H1 (cell line): Measurements from ENCODE around the gene LRRC8D. TPM values are rescaled to one million over a fixed set of nuclear protein-coding genes. Genes with fewer than 3 reads are reported as not detected.
"Not testable (repeated sequence)": the region's sequence is repeated elsewhere in the genome, so short reads cannot be mapped to it uniquely, and the experiment has no call there.

Experiments used
- CTCF ChIA-PET: fragments of 300-600 bp; sonication (Branson Sonifier 250); formaldehyde crosslinking; loops from one replicate; lab custom pipeline; 2021; ENCODE audit not compliant: partially characterized antibody; lab: Charles Lee
- POLR2A ChIA-PET: fragments of 300-600 bp; sonication (Branson Sonifier 250); formaldehyde crosslinking; loops from one replicate; lab custom pipeline; 2021; ENCODE audit warnings: inconsistent platforms; ENCODE audit not compliant: partially characterized antibody; lab: Charles Lee
- DNase-seq, 2 experiments: peaks; one replicate each; pipeline versions ENCODE4 v3.0.0 to v3.0.0-alpha.2; 2010 to 2022; ENCODE audit warnings: low spot score in 2 of 2, low read depth in 1 of 2, mixed read lengths in 1 of 2
- FAIRE-seq: peaks from 2 replicates; lab custom pipeline; 2011; peaks lifted over from hg19 to GRCh38; lab: Jason Lieb, UNC
- H2AFZ ChIP-seq: 2 replicates; pipeline ENCODE4 v1.8.1; 2012; ENCODE audit warnings: low read length, inconsistent platforms
- H2AK5ac ChIP-seq: 2 replicates; pipeline ENCODE4 v1.6.1; 2013; ENCODE audit warnings: low read depth, low read length
- H2BK120ac ChIP-seq: replicated peaks from 2 replicates; pipeline ENCODE3; 2013; ENCODE audit warnings: low read depth, low read length, inconsistent platforms
- H2BK12ac ChIP-seq: 2 replicates; pipeline ENCODE4 v1.6.1; 2013; ENCODE audit warnings: low read depth, low read length
- H2BK15ac ChIP-seq: 2 replicates; pipeline ENCODE4 v1.6.1; 2013; ENCODE audit warnings: low read length
- H2BK20ac ChIP-seq: 2 replicates; pipeline ENCODE4 v1.6.1; 2013; ENCODE audit warnings: low read length
- H2BK5ac ChIP-seq: 2 replicates; pipeline ENCODE4 v1.6.1; 2013; ENCODE audit warnings: low read depth, low read length
- H3K14ac ChIP-seq: 2 replicates; pipeline ENCODE4 v1.6.1; 2013; ENCODE audit warnings: inconsistent platforms; ENCODE audit not compliant: insufficient read length
- H3K18ac ChIP-seq: 2 replicates; pipeline ENCODE4 v1.6.1; 2013; ENCODE audit warnings: low read length; ENCODE audit errors: extremely low read depth
- H3K23ac ChIP-seq: 2 replicates; pipeline ENCODE4 v1.6.1; 2013; ENCODE audit warnings: inconsistent platforms; ENCODE audit not compliant: insufficient read length
- H3K23me2 ChIP-seq: 2 replicates; pipeline ENCODE4 v1.6.1; 2013; ENCODE audit warnings: low read depth, low read length
- H3K27ac ChIP-seq: 2 replicates; pipeline ENCODE4 v1.6.1; 2011; ENCODE audit warnings: low read depth, low read length, inconsistent platforms
- H3K27me3 ChIP-seq, 4 experiments: replicated peaks in 1 of 4; 1 replicate in 1 of 4; 2 replicates in 3 of 4; pipeline versions ENCODE4 v1.6.1 to v1.8.1; 2011 to 2013; ENCODE audit warnings: low read length in 3 of 4, mild to moderate bottlenecking in 3 of 4, inconsistent platforms in 2 of 4, mixed read lengths in 2 of 4, moderate library complexity in 1 of 4; ENCODE audit not compliant: control insufficient read depth in 3 of 4, insufficient read depth in 3 of 4; ENCODE audit errors: extremely low read depth in 1 of 4
- H3K36me3 ChIP-seq, 4 experiments: 2 replicates each; pipeline versions ENCODE4 v1.6.1 to v1.8.1; 2011 to 2013; ENCODE audit warnings: mild to moderate bottlenecking in 4 of 4, low read length in 3 of 4, moderate library complexity in 2 of 4, control low read depth in 1 of 4, inconsistent platforms in 1 of 4; ENCODE audit not compliant: insufficient read depth in 4 of 4, control insufficient read depth in 2 of 4
- H3K4ac ChIP-seq: replicated peaks from 2 replicates; pipeline ENCODE3; 2013; ENCODE audit warnings: low read length, low read depth, mixed read lengths, inconsistent platforms; ENCODE audit not compliant: insufficient read length
- H3K4me1 ChIP-seq, 4 experiments: replicated peaks in 1 of 4; 1 replicate in 1 of 4; 2 replicates in 3 of 4; pipeline versions ENCODE4 v1.6.1 to v1.8.1; 2011 to 2013; ENCODE audit warnings: low read length in 3 of 4, inconsistent platforms in 2 of 4, mixed read lengths in 1 of 4; ENCODE audit not compliant: insufficient read depth in 4 of 4, control insufficient read depth in 3 of 4
- H3K4me2 ChIP-seq, 2 experiments: 2 replicates each; pipeline versions ENCODE4 v1.6.1 to v1.8.1; 2011 to 2013; ENCODE audit warnings: low read depth in 2 of 2, low read length in 2 of 2, control low read depth in 1 of 2, inconsistent platforms in 1 of 2, mild to moderate bottlenecking in 1 of 2; ENCODE audit not compliant: insufficient read depth in 1 of 2
- H3K4me3 ChIP-seq, 4 experiments: fragments of 200-600, 300-600 bp in 1 of 4; sonication (generic), shearing (Covaris generic), sonication (Bioruptor Twin) in 1 of 4; 2 replicates each; pipeline versions ENCODE4 v1.5.1 to v1.8.1; 2011 to 2016; ENCODE audit warnings: low read length in 4 of 4, low read depth in 3 of 4, control low read depth in 2 of 4, inconsistent platforms in 2 of 4, mild to moderate bottlenecking in 2 of 4, mixed read lengths in 1 of 4, moderate library complexity in 1 of 4; ENCODE audit not compliant: insufficient read depth in 2 of 4; ENCODE audit errors: extremely low read depth in 1 of 4
- H3K56ac ChIP-seq: replicated peaks from 2 replicates; pipeline ENCODE3; 2013; ENCODE audit warnings: low read depth, mild to moderate bottlenecking, mixed read lengths, low read length, inconsistent platforms; ENCODE audit not compliant: insufficient read length
- H3K79me1 ChIP-seq: 2 replicates; pipeline ENCODE4 v1.6.1; 2013; ENCODE audit warnings: low read depth, low read length, control low read depth
- H3K79me2 ChIP-seq, 2 experiments: 2 replicates each; pipeline versions ENCODE4 v1.6.1 to v1.8.1; 2012 to 2013; ENCODE audit warnings: low read length in 2 of 2, mild to moderate bottlenecking in 2 of 2, inconsistent platforms in 1 of 2; ENCODE audit not compliant: insufficient read depth in 2 of 2, control insufficient read depth in 1 of 2
- H3K9ac ChIP-seq, 4 experiments: replicated peaks in 1 of 4; 1 replicate in 1 of 4; 2 replicates in 3 of 4; pipeline versions ENCODE4 v1.6.1 to v1.8.1; 2011 to 2013; ENCODE audit warnings: low read depth in 3 of 4, low read length in 3 of 4, control low read depth in 2 of 4, mild to moderate bottlenecking in 2 of 4, moderate library complexity in 2 of 4, inconsistent platforms in 1 of 4; ENCODE audit errors: extremely low read depth in 1 of 4
- H3K9me3 ChIP-seq, 2 experiments: 2 replicates each; pipeline versions ENCODE4 v1.6.1 to v1.8.1; 2012 to 2013; ENCODE audit warnings: mild to moderate bottlenecking in 2 of 2, moderate library complexity in 2 of 2, control low read depth in 1 of 2, inconsistent platforms in 1 of 2, low read depth in 1 of 2, low read length in 1 of 2, mixed read lengths in 1 of 2; ENCODE audit not compliant: insufficient read depth in 2 of 2
- H4K20me1 ChIP-seq, 2 experiments: replicated peaks in 1 of 2; 2 replicates each; pipeline versions ENCODE3 to v1.8.1; 2011 to 2013; ENCODE audit warnings: inconsistent platforms in 2 of 2, low read length in 2 of 2, mild to moderate bottlenecking in 1 of 2; ENCODE audit not compliant: insufficient read depth in 2 of 2, control insufficient read depth in 1 of 2
- H4K5ac ChIP-seq: 2 replicates; pipeline ENCODE4 v1.6.1; 2013; ENCODE audit warnings: low read length, low read depth, mixed read lengths, inconsistent platforms; ENCODE audit not compliant: insufficient read length
- H4K8ac ChIP-seq: 2 replicates; pipeline ENCODE4 v1.8.0; 2013; ENCODE audit warnings: mild to moderate bottlenecking, moderate library complexity, low read length, inconsistent platforms; ENCODE audit not compliant: insufficient read depth; ENCODE audit errors: extremely low read depth
- H4K91ac ChIP-seq: replicated peaks from 2 replicates; pipeline ENCODE3; 2013; ENCODE audit warnings: low read length, mixed read lengths, inconsistent platforms; ENCODE audit not compliant: insufficient read length
- WGBS, 2 experiments: shearing (Covaris generic) in 1 of 2; methylation state at CpG; one replicate each; pipeline versions ENCODE4 v1.1.6 to v1.1.7; 2013 to 2015; ENCODE audit warnings: low lambda C conversion rate in 2 of 2, mixed read lengths in 2 of 2, inconsistent platforms in 1 of 2, low coverage in 1 of 2, missing lambda C conversion rate in 1 of 2; ENCODE audit not compliant: insufficient replicate concordance in 2 of 2, insufficient coverage in 1 of 2, insufficient read length in 1 of 2; ENCODE audit errors: extremely low coverage in 1 of 2, missing lambda C conversion rate in 1 of 2; 5-methylcytosine and 5-hydroxymethylcytosine counted together
- polyA plus RNA-seq, 7 experiments: library from polyadenylated mRNA; depleted of rRNA in 3 of 7; stranded (reverse) in 5 of 7; unstranded in 2 of 7; fragments of >200 nt in 5 of 7; fragments of 200-250 nt in 2 of 7; gene quantifications; 1 replicate in 5 of 7; 2 replicates in 1 of 7; 4 replicates in 1 of 7; pipeline versions ENCODE4 v1.2.1 to v1.2.3, GENCODE V29; 2011 to 2013; ENCODE audit warnings: missing spikeins in 2 of 7, mixed read lengths in 2 of 7
- total RNA-seq: library from RNA; stranded (reverse); fragmentation: NEBNext Ultra II Directional; extraction: Animal tissue kit (Norgen Biotek cat#: 25700); gene quantifications from 2 replicates; pipeline ENCODE4 v1.2.1, GENCODE V29; 2021

LRRC8D gene
- total and polyA plus RNA-seq, 2 of the 8 experiments (the other 6 are each of a cell fraction or from before 2014, with no cell fraction given): 42.0 to 58.5 TPM

DNA sequence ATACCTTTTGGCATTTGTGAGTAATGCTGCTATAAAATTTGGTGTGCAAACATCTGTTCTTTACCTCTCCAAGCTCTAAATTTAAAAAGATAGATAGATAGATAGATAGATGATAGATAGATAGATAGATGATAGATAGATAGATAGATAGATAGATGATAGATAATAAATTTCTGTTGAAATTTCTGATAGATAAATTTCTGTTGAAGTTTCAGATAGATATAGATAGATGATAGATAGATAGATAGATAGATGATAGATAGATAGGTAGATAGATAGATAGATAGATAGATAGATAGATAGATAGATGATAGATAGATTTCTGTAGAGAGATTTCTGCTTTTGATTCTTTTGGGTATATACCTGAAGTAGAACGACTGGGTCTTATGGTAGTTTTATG, 44.7 kb upstream of the LRRC8D start:
- H2AFZ ChIP-seq, H4K5ac ChIP-seq, POLR2A ChIA-PET, DNase-seq, H3K4me1 ChIP-seq, H3K14ac ChIP-seq, H3K4me3 ChIP-seq, H4K8ac ChIP-seq, H4K91ac ChIP-seq, H2BK5ac ChIP-seq, H3K9ac ChIP-seq, H3K79me2 ChIP-seq, H3K79me1 ChIP-seq, H2AK5ac ChIP-seq, H3K4me2 ChIP-seq, FAIRE-seq, H3K23ac ChIP-seq, CTCF ChIA-PET, H3K9me3 ChIP-seq, H3K23me2 ChIP-seq, H3K18ac ChIP-seq, H4K20me1 ChIP-seq, H3K56ac ChIP-seq, H3K27me3 ChIP-seq, H2BK15ac ChIP-seq, H2BK120ac ChIP-seq, H3K4ac ChIP-seq, H3K36me3 ChIP-seq, H2BK20ac ChIP-seq, H2BK12ac ChIP-seq, H3K27ac ChIP-seq: not testable (repeated sequence)
- WGBS, 2 experiments: 90% methylated on average over 1 of the region's 1 CpG; no CpG with 5 or more reads in 1 of the 2 experiments

DNA sequence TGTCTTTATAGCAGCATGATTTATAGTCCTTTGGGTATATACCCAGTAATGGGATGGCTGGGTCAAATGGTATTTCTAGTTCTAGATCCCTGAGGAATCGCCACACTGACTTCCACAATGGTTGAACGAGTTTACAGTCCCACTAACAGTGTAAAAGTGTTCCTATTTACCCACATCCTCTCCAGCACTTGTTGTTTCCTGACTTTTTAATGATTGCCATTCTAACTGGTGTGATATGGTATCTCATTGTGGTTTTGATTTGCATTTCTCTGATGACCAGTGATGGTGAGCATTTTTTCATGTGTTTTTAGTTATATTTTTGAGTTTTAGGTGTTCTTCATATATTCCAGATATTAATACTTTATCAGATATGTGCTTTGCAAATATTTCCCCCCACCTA, 43.6 kb upstream of the LRRC8D start:
- H3K23ac ChIP-seq, H3K4me2 ChIP-seq, H2BK15ac ChIP-seq, H2BK20ac ChIP-seq, H3K4me1 ChIP-seq, H4K8ac ChIP-seq, H3K27me3 ChIP-seq, H3K27ac ChIP-seq, H3K4ac ChIP-seq, H3K36me3 ChIP-seq, H3K4me3 ChIP-seq, H2AFZ ChIP-seq, H3K56ac ChIP-seq, H3K79me2 ChIP-seq, H4K20me1 ChIP-seq, FAIRE-seq, H2BK12ac ChIP-seq, DNase-seq, H2BK120ac ChIP-seq, H3K18ac ChIP-seq, H3K14ac ChIP-seq, H4K5ac ChIP-seq, H2AK5ac ChIP-seq, H2BK5ac ChIP-seq, H3K9ac ChIP-seq, H4K91ac ChIP-seq, H3K9me3 ChIP-seq, H3K79me1 ChIP-seq, H3K23me2 ChIP-seq, POLR2A ChIA-PET: not testable (repeated sequence)
- 88% methylated on average over 1 of the region's 2 CpGs; no CpG with 5 or more reads in 1 of the 2 experiments for WGBS, 2 experiments
- CTCF ChIA-PET: interaction anchor here (1.0 kb wide), 1 partner anchor 14 kb away, joined by 3 read pairs; no protein-coding TSS in a partner anchor
